HepG2 (cell line): ENCODE measurements around the gene STRN4. TPM values are rescaled to one million over a fixed set of nuclear protein-coding genes. Genes with fewer than 3 reads are reported as not detected.

Experiments
- HMGXB4 ChIP-seq, 2 experiments: sonication (generic) in 1 of 2; formaldehyde crosslinking in 1 of 2; IDR thresholded peaks; 2 replicates each; pipeline versions ENCODE4 v1.4.0 to v1.6.1; 2018 to 2020; ENCODE audit warnings: missing genetic modification reagents in 2 of 2, borderline replicate concordance in 1 of 2, low read depth in 1 of 2, mild to moderate bottlenecking in 1 of 2, missing biosample characterization in 1 of 2
- HNF1B ChIP-seq: sonication (generic); formaldehyde crosslinking; IDR thresholded peaks from 2 replicates; pipeline ENCODE4 v1.5.1; 2020; ENCODE audit warnings: mild to moderate bottlenecking, moderate library complexity, missing genetic modification reagents
- HOXA3 ChIP-seq: sonication (generic); formaldehyde crosslinking; IDR thresholded peaks from 2 replicates; pipeline ENCODE4 v1.5.0; 2020; ENCODE audit warnings: missing genetic modification reagents
- MAZ ChIP-seq, 2 experiments: sonication (generic) in 1 of 2; formaldehyde crosslinking in 1 of 2; IDR thresholded peaks; 2 replicates each; pipeline versions ENCODE4 v1.5.0 to v1.6.1; 2012 to 2020; ENCODE audit warnings: low read depth in 2 of 2, mild to moderate bottlenecking in 2 of 2, borderline replicate concordance in 1 of 2, improper control_type of control experiment in 1 of 2, low read length in 1 of 2, missing genetic modification reagents in 1 of 2, moderate library complexity in 1 of 2
- MED13 ChIP-seq: sonication (generic); formaldehyde crosslinking; IDR thresholded peaks from 2 replicates; pipeline ENCODE4 v1.5.0; 2020; ENCODE audit warnings: missing genetic modification reagents
- RORA ChIP-seq: sonication (generic); formaldehyde crosslinking; IDR thresholded peaks from 2 replicates; pipeline ENCODE4 v1.5.0; 2020; ENCODE audit warnings: mild to moderate bottlenecking, missing genetic modification reagents, moderate library complexity
- XRCC5 ChIP-seq: fragments of 200-400 bp; formaldehyde crosslinking; optimal IDR thresholded peaks from 2 replicates; pipeline ENCODE3; 2017; ENCODE audit warnings: mild to moderate bottlenecking, low read length
- ZBTB10 ChIP-seq: sonication (generic); formaldehyde crosslinking; IDR thresholded peaks from 2 replicates; pipeline ENCODE4 v1.4.0; 2020; ENCODE audit warnings: missing genetic modification reagents, borderline replicate concordance
- ZBTB21 ChIP-seq: sonication (generic); formaldehyde crosslinking; IDR thresholded peaks from 2 replicates; pipeline ENCODE4 v1.4.0; 2020; ENCODE audit warnings: missing genetic modification reagents
- ZNF614 ChIP-seq: IDR thresholded peaks from 2 replicates; pipeline ENCODE4 v1.6.1; 2018; ENCODE audit warnings: missing biosample characterization, missing genetic modification reagents, inconsistent platforms, borderline replicate concordance
- ZNF639 ChIP-seq: conservative IDR thresholded peaks from 2 replicates; pipeline ENCODE4 v1.6.1; 2018; ENCODE audit warnings: missing genetic modification reagents
- ZNF652 ChIP-seq: IDR thresholded peaks from 2 replicates; pipeline ENCODE4 v1.6.1; 2016; ENCODE audit warnings: low read depth, borderline replicate concordance
- ZNF691 ChIP-seq: sonication (generic); formaldehyde crosslinking; IDR thresholded peaks from 2 replicates; pipeline ENCODE4 v1.4.0; 2020; ENCODE audit warnings: missing genetic modification reagents, low read depth, mild to moderate bottlenecking, borderline replicate concordance
- ZNF710 ChIP-seq: sonication (generic); formaldehyde crosslinking; IDR thresholded peaks from 2 replicates; pipeline ENCODE4 v1.5.0; 2020; ENCODE audit warnings: mild to moderate bottlenecking, missing genetic modification reagents, borderline replicate concordance
- ZNF766 ChIP-seq: sonication (generic); formaldehyde crosslinking; IDR thresholded peaks from 2 replicates; pipeline ENCODE4 v1.5.0; 2020; ENCODE audit warnings: missing genetic modification reagents, borderline replicate concordance
- polyA plus RNA-seq, 8 experiments: library from polyadenylated mRNA; depleted of rRNA in 3 of 8; stranded (reverse) in 7 of 8; unstranded in 1 of 8; fragments of >200 nt; fragmentation: Illumina TruSeq in 4 of 8; extraction: Trizol in 4 of 8; gene quantifications; 2 replicates each; pipeline versions ENCODE4 v1.2.1 to v1.2.3, GENCODE V29; 2011 to 2016; ENCODE audit warnings: low read depth in 4 of 8, missing spikeins in 1 of 8, mixed read lengths in 1 of 8; ENCODE audit not compliant: insufficient read depth in 1 of 8
- total RNA-seq, 5 experiments: library from RNA; depleted of rRNA; stranded (reverse); fragments of >200 nt; fragmentation: Illumina TruSeq; extraction: Trizol; gene quantifications; 2 replicates each; pipeline ENCODE4 v1.2.3, GENCODE V29; 2016; ENCODE audit warnings: low read depth in 1 of 5

Gene STRN4
- total and polyA plus RNA-seq, 2 of the 13 experiments (the other 11 are each of a cell fraction or from before 2014, with no cell fraction given): 43.1 to 57.3 TPM

GRCh38 chr19:46785054-46785979 lies 39.1 kb upstream of the STRN4 start (continued):
- TF ChIP-seq HMGXB4 (CRISPR knock-in tag; IDR thresholded peaks at IDR 0.05; ENCODE audit: borderline replicate concordance in 1 of 2, low read depth in 1 of 2) (0 out of 4 replicates have a peak, but pooled peaks of 1 of the 2 experiments have one; percentile 8), ZNF652 (CRISPR knock-in tag) (no peak), ZBTB10 (CRISPR knock-in tag) (no peak), HOXA3 (CRISPR knock-in tag) (no peak), XRCC5 (no peak), ZNF710 (CRISPR knock-in tag) (peak; percentile 10; the same call in 1 of the 2 replicates), ZNF614 (CRISPR knock-in tag) (no peak; the same call in 1 of the 2 replicates), HNF1B (CRISPR knock-in tag) (0 out of 2 replicates have a peak, but pooled peaks have one; percentile 8), ZBTB21 (CRISPR knock-in tag) (no peak), ZNF691 (CRISPR knock-in tag) (0 out of 2 replicates have a peak, but pooled peaks have one; percentile 65), RORA (CRISPR knock-in tag) (no peak), MED13 (CRISPR knock-in tag) (no peak), MAZ (IDR thresholded peaks at IDR 0.05; ENCODE audit: borderline replicate concordance, low read depth, low read length) (no peak), MAZ (CRISPR knock-in tag; IDR thresholded peaks at IDR 0.05; ENCODE audit: low read depth) (peak; percentile 69; the same call in 1 of the 2 replicates), ZNF639 (CRISPR knock-in tag) (0 out of 2 replicates have a peak, but pooled peaks have one; percentile 2), ZNF766 (CRISPR knock-in tag) (no peak)
